GM18507 (cell line): ENCODE measurements around the gene PRPSAP1.
"Not testable (repeated sequence)": the region's sequence is repeated elsewhere in the genome, so short reads cannot be mapped to it uniquely, and the experiment has no call there.

Experiments used
- DNase-seq: peaks from one replicate; pipeline ENCODE4 v3.0.0; 2011; ENCODE audit warnings: low read depth; ENCODE audit not compliant: insufficient read length; ENCODE audit errors: extremely low spot score
- FAIRE-seq: peaks from 2 replicates; lab custom pipeline; 2011; peaks lifted over from hg19 to GRCh38; lab: Jason Lieb, UNC

Gene PRPSAP1

DNA sequence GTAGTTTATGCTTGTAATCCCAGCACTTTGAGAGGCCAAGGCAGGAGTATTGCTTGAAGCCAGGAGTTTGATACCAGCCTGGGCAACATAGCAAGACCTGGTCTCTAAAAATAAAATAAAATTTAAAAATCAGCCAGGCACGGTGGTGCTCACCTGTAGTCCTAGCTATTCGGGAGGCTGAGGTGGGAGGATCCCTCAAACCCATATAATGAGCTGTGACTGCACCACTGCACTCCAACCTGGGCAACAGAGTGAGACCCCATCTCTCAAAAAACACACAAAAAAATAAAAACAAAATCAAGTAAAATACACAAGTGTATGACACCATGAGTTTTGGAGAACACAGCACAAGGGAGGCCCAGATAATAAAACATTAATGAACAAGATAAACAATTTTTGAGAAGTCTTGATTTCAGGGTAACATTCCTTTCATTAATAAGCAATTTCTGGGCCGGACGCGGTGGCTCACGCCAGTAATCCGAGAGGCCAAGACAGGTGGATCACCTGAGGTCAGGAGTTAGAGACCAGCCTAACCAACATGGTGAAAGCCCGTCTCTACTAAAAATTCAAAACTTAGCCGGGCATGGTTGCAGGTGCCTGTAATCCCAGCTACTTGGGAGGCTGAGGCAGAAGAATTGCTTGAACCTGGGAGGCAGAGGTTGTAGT, 17.9 kb downstream of the PRPSAP1 start:
- DNase-seq, result no peak
- FAIRE-seq, result no peak

DNA sequence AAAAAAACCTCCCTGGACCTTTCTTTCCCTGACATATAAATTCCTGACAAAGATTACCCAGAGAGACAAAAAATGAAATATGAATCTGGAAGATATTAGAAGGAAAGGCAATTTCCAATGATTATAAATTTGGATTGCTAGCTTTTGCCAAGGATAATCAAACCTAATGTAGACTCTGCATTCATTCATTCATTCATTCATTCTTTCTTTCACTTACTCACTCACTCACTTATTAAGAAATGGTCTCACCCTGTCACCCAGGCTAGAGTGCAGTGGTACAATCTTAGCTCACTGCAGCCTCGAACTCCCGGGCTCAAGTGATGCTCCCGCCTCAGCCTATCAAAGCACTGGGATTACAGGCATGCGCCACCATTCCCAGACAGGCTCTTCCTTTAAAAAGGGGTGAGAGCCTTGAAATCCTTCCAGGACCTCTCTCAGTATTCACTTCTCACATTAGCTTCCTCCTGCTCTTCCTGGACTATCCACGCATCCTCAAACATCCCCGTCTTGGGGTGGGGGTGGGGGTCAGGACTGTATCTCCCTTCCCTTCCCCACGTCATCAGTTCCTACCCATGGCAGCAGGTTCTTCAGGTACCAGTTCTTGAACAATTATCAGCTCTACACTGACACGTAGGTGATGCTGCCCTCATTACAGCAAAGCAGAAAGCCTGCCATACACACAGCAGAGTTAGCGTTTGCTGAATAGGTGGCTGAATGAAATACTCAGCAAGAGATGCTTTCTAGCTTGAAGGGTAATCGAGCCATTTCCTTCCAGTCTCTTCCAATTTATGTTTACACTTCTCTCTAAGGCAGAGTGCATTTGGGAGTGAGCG, 19.8 kb downstream of the PRPSAP1 start:
- FAIRE-seq (no peak), DNase-seq (no peak)

DNA sequence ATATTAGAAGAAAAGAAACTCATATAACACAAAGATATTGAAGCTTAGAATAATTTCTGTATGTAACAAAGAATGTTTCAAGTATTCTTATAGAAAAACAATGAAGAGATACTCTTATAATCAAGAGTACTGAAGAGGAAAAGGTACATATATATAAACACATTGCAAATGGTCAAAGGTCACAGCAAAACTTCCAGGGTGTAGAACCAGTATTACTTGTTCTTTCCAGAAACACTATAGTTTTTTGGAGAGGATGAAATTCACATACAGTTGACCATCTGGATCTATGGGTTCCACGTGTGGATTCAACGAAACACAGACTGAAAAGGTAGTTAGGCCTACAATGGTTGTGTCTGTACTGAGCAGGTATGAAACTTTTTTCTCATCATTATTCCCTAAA, 22.6 kb downstream of the PRPSAP1 start:
- no peak for DNase-seq
- FAIRE-seq, result no peak

DNA sequence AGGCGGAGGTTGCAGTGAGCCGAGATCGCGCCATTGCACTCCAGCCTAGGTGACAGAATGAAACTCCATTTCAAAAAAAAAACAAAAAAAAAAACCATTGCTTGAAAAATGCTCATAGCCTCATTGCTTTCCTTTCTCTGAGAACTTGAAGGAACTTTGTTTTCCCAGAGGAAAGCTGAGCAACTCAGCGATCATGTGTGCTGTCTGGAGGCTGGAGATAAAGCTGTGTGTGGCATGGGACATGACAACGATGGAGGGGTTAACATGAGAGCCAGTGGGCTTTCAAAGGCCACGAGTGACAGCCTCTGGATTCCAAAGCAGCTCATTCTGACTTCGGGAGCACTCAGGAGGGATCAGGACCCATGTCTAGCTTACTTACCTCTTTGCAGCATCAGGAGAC, 24.1 kb downstream of the PRPSAP1 start:
- FAIRE-seq (no peak), DNase-seq (no peak)

DNA sequence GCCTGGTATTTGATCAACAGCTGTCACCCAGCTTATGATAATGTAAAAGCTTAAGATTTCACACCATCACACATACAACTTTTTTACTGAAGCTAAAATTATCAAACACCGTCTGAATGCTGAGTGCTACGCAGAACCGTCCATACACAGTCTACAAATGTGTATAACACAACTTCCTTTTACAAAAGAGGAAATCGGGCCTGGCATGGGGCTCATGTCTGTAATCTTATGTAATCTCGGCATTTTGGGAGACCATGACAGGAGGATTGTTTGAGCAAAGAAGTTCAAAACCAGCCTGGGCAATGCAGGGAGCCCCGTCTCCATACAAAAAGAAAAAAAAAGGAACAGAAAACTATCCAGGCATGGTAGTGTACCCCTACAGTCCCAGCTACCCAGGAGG, 26.0 kb downstream of the PRPSAP1 start:
- no peak for DNase-seq
- FAIRE-seq, result no peak

DNA sequence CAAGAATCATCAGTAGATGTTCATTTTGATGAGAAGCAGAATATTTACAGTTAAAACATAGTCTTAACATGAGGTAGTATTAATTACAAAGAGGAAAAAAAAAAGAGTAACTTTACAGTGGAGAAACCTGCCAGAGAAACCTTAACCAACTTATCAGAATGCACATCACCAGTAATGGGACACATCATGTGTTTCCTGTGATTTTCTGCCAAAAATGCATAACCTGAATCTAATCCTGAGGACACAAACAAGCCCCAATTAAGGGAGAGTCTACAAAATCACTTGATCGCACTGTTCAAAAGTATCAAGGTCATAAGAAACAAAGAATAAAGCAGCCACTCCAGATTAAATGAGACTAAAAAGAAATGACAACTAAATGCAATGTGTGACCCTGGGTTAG, 27.4 kb downstream of the PRPSAP1 start:
- DNase-seq, result no peak
- FAIRE-seq, result no peak

DNA sequence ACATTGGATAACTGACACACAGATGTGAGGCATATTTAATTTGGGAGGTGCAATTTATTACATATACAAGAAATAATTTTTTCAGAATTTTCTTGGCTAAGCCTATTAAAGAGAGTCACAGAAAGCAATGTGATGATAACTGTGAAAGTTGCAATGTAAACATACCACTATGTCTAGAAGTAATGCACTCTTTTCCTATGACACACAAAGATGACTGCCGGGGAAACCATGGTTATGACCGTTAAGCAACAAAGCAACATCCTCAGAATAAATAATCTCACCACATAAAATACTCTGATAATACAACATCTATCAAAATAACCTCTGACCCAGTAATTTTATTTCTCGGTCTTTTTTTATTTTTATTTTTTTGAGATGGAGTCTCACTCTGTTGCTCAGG, 35.1 kb downstream of the PRPSAP1 start:
- no peak for DNase-seq
- no peak for FAIRE-seq

DNA sequence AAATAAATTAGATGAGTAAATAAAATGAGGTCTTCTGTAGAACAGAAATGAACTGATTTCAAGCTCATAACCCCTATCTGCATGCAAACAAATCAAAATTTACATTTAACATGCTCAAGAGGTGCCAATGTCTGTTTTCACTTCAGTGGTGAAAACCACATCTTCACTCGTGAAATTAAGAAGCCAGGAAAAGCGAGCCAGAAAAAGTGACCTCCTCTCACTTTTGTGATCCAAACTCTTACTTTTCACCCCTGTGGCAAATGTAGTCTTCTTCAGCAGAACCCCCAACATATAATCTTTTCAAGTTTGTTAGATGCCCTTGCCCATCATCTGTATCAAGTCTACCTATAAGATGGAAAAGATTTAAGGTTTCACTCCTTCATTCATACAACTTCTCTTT, 36.2 kb downstream of the PRPSAP1 start:
- FAIRE-seq, result no peak

DNA sequence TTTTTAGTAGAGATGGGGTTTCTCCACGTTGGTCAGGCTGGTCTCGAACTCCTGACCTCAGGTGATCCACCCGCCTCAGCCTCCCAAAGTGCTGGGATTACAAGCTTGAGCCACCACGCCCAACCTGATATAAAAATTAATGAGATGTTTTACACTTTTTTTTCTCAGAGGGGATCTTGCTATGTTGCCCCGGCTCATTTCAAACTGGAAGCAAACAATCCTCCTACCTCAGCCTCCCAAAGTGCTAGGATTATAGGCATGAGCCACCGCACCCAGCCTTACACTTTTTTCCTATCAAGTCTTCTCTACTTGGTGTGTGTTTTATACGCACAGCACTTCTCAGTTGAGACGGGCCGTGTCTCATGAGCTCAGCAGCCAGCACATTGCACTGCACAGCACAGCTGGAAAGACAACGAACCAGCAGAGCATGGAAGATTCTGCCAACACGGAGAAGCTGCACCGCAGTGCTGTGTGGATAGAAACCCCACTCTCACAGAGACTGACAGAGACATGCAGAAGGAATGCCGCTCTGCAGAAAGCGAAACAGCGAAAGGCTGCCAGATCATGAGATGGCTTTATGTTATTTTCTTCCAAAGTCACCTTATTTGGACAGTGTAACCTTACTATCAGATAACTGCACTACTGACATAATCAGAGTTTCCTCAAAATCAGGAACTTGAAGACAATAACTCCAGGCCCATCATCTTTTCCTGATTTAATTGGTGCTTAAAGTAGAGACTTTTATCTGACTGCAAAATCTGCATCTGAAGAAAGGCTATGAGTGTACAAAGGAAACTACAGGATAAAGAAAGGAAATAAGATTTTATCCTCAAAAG, 39.1 kb downstream of the PRPSAP1 start:
- FAIRE-seq (no peak), DNase-seq (no peak)

More for the DNA sequence above, 36.2 kb downstream of the PRPSAP1 start:
- no peak for DNase-seq

DNA sequence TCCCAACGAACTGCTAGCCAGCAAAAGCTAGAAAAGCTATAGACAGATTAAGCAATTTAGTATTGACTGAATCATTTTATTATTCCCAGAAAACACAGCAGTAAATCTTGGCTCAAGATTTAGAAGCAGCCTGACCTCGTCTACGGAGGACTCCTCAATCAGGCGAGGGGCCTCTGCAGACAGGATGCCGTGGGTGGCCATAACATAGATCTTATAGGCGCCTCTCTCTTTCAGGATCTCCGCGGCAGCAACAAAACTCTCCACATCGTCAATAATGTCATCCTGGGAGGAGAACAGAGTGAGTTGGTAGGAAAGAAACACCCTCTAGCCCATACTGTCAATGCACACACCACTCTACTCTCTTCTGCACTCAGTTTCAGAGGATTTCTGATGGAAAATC, 41.0 kb downstream of the PRPSAP1 start:
- DNase-seq (no peak), FAIRE-seq (no peak)

DNA sequence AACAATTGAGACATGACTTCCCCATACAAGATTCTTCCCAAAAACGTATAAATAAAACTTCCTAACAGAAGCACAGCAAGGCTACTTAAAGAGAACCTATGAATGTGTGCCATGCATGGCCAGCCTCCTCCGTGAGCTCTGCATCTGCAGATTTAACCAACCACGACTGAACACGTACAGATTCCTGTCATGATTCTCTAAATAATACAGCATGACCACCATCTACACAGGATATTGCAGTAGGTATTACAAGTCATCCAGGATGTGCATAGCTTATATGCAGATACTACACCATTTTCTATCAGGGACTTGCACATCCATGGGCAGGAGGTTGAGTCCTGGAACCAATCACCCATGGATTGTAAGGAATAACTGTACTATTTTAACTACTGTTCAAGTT, 44.3 kb downstream of the PRPSAP1 start:
- DNase-seq (no peak), FAIRE-seq (no peak)

DNA sequence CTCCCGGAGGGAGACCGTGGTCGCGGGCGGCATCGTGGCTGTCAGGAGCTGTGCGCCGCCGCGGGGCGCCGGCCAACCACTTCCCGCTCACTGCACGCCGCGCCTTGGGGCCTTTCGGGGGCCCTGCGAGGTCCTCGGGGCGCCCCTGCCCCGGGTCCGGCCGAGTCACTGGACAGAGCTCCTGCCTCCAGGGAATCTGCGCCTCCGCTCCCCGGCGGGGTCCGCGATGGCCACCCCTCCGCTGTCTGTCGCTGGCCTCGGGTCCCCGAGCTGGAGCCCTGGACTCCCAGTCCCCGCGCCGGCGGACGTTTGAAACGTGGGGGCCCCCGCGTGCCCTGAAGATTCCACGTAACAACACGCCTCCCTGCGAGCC, 45.8 kb downstream of the PRPSAP1 start, which contains the start of gene QRICH2:
QRICH2 (minus strand) TSS at position 311 of the 373 bp plus-strand sequence; CDS start at position 33, 278 bp downstream.
- DNase-seq (no peak), FAIRE-seq (no peak)

DNA sequence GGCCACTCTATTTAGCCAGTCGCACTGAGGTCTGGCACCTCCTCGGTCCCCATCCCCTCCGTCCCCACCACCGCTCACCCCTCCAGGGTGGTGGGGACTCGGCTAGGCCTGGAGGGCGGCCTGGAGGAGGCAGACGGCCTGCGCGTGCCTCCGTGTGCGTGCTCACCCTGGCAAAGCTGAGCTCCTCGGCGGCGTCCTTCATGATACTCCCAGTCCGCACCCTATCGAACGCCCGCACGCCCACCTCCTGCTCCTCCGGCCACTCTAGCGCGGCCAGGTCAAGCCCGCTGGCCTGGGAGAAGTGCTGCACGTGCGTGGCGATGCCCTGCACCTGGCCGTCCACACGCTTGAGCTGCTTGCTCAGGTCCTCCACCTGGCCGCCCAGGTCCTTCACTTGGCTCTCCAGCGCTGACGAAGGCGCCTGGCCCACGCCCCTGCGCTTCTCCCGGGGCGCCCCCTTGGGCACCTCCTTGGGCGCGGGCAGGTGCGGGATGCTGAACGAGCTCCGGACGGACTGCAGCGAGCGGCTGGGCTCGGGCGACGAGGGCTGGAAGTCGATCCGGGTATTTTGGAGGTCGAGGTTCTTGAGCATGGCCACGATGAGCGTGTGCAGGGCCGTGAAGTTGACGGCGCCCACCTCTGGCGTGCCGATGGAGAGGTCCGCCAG, 46.3 kb downstream of the PRPSAP1 start:
- DNase-seq (no peak), FAIRE-seq (no peak)

DNA sequence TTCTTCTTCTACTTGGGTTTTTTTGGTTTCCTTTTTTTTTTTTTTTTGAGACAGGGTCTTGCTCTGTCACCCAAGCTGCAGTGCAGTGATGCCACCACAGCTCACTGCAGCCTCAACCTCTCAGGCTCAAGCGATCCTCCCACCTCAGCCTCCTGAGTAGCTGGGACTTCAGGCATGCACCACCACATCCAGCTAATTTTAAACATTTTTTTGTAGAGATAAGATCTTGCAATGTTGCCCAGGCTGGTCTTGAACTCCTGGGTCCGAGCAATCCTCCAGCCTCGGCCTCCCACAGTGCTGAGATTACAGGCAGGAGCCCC, 48.6 kb downstream of the PRPSAP1 start:
- not testable (repeated sequence) for FAIRE-seq, DNase-seq

DNA sequence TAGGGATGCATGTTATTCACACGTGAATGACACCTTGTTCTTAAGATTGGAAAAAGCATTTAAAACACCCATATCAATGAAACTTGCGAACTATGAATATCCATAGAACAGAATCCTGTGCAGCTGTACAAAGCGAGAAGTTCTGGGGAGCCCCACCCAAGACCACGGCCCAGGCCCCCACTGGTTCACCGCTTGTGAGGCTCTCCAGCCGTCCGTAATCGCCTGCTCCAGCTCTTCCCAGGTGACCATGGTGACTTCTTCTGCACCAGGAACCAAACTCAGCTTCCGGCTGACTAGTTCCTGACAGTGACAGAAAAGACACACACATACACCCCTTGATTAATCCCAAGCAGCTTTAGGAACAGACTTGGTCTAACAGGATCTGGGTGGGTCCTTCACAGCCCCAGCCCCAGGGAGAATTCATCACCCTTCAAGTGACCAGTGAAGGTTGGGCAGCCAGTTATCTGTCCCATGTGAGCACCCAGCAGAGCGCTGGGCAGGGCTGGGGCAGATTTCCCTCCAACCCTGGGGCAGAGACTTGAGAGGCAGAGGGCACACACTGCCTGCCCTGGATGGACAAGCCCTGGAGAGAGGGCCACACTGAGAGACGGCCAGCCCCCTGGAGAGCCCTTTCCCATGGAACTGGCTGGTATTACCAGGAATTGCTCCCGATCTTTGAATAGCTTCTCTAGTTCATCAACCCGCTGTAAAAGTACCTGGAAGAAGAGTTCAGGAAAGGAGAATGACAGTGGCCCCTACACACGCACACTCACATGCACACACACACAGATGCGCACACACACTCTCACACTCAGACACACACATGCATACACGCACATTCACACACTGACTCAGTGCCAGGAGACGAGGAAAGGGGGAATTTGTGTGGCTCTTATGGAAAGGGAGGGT, 49.2 kb downstream of the PRPSAP1 start:
- DNase-seq (no peak), FAIRE-seq (no peak)

DNA sequence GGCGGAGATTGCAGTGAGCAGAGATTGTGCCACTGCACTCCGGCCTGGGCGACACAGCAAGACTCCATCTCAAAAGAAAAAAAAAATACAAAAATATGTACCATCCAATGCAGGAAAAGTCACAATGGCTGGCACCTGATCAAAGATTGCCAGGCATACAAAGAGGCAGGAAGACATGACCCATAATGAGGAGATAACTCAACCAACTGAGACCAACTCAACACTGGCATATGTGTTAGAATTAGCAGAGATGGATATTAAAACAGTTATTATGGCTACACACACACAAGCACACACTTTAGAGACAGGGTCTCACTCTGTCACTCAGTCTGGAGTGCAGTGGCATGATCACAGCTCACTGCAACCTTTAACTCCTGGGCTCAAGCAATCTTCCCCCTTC, 56.3 kb downstream of the PRPSAP1 start:
- DNase-seq (no peak), FAIRE-seq (no peak)

DNA sequence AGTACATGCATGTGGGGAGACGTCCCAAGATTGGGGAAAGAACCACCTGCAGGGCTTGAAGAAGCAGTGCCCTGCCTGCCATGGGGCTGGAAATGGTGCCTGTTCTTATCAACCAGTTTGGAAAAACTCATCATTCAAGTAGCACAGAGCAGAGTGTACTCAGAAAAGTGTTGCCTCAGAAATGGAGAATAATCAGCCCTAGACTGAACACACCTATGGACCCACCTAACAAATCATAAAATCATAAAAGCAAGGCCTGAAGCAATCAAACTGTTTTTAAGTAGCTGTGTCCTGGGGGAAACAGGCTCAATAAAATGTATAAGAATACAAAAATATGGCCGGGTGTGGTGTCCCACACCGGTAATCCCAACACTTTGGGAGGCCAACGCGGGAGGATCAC, 56.8 kb downstream of the PRPSAP1 start:
- DNase-seq (no peak), FAIRE-seq (no peak)

DNA sequence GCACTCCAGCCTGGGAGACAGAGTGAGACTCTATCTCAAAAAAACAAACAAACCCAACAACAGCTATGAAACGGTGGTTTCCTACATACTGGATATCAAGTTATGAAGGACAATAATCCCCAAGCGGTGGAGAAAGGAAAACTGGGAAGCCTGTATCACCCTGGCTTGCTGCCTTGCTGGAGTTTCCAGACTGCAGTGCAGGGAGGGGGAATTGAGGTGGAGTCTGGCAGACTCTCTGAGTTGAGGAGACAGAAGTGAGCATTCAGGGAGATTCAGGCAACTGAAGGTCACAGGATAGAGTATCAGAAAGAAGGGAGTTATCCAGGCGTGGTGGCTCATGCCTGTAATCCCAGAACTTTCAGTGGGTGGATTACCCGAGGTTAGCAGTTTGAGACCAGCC, 57.5 kb downstream of the PRPSAP1 start:
- no peak for DNase-seq
- no peak for FAIRE-seq

DNA sequence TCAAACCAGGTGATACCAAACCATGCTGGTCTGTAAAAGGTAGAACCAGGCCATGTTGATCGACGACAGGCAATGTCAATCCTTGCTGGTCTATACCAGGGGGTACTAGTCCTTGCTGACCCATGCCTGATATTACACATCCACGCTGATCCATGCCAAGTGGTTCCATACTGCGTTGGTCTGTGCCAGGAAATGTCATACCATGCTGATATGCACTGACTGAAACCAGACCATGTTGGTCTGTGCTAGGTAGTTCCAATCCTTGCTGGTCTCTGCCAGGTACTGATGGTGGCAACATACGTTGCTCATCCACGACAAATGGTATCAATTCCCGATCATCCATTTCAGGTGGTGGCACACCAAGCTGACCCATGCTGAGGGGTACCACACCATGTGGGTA, 60.6 kb downstream of the PRPSAP1 start:
- no peak for FAIRE-seq
- no peak for DNase-seq
